GM21447 (cell line): Measurements from ENCODE around the gene CIAPIN1.

Experiments
- ATAC-seq: cut with Tn5 transposase; IDR thresholded peaks from one replicate; pipeline ENCODE4 v1.9.1; 2021; ENCODE audit not compliant: unreplicated experiment

Gene CIAPIN1

GRCh38 chr16:57384248-57385070 lies 62.7 kb downstream of the CIAPIN1 start:
- ATAC-seq: no peak

GRCh38 chr16:57383276-57384247 lies 63.6 kb downstream of the CIAPIN1 start:
- no peak for ATAC-seq

- ATAC-seq: no peak
Observed at GRCh38 chr16:57382535-57383275, 64.5 kb downstream of the CIAPIN1 start.

GRCh38 chr16:57381791-57382534 lies 65.2 kb downstream of the CIAPIN1 start:
- ATAC-seq: no peak

GRCh38 chr16:57380671-57381462 lies 66.3 kb downstream of the CIAPIN1 start:
- no peak for ATAC-seq

GRCh38 chr16:57379579-57379978 lies 67.6 kb downstream of the CIAPIN1 start:
- no peak for ATAC-seq
